Prostate gland (tissue), 2 donors: Measurements from ENCODE around the gene PRKAG2. TPM values are rescaled to one million over a fixed set of nuclear protein-coding genes. Genes with fewer than 3 reads are reported as not detected.
A peak's percentile ranks its signal among the peaks of the same experiment; 100 is the strongest.

Experiments used
- DNase-seq: peaks from one replicate; pipeline ENCODE4 v3.0.0-alpha.2; 2019; ENCODE audit warnings: low spot score
- H3K27ac ChIP-seq, 2 donors: fragments of 200-600 bp; sonication (generic); 2 replicates each; pipeline ENCODE4 v1.5.1; 2017 to 2019
- H3K27me3 ChIP-seq: fragments of 200-600 bp; sonication (generic); replicated peaks from 2 replicates; pipeline ENCODE4 v1.5.1; 2019; ENCODE audit not compliant: insufficient read depth
- H3K36me3 ChIP-seq, 2 donors: fragments of 200-600 bp; sonication (generic); 1 replicate in 1 of 2; 2 replicates in 1 of 2; pipeline versions ENCODE4 v1.5.1 to v1.8.1; 2017 to 2019
- H3K4me1 ChIP-seq: fragments of 200-600 bp; sonication (generic); replicated peaks from 2 replicates; pipeline ENCODE4 v1.5.1; 2019
- H3K4me3 ChIP-seq, 2 donors: fragments of 200-600 bp; sonication (generic); 2 replicates each; pipeline ENCODE4 v1.5.1; 2017 to 2019
- H3K9me3 ChIP-seq: fragments of 200-600 bp; sonication (generic); 2 replicates; pipeline ENCODE4 v1.5.1; 2017
- POLR2A ChIP-seq: fragments of 450-650 bp; IDR thresholded peaks from one replicate; pipeline ENCODE4 v1.6.1; 2016; ENCODE audit warnings: antibody characterized with exemption, mild to moderate bottlenecking
- POLR2AphosphoS5 ChIP-seq: sonication (generic); formaldehyde crosslinking; IDR thresholded peaks from one replicate; pipeline ENCODE4 v1.6.1; 2017; ENCODE audit warnings: antibody characterized with exemption
- WGBS: methylation state at CpG from one replicate; pipeline ENCODE4 v1.1.5; 2018; 5-methylcytosine and 5-hydroxymethylcytosine counted together
- intact Hi-C: fragments of 100-400 bp; cut with DNase I; formaldehyde crosslinking; loops from one replicate; pipeline ENCODE4 v1.14.2; 2022
- total RNA-seq, 2 donors: library from RNA; depleted of rRNA; stranded (reverse); fragments of >200 nt; gene quantifications; one replicate each; pipeline ENCODE4 v1.1.0, GENCODE V29; 2016
- TF ChIP-seq, protein P1 (sequence below), 4 experiments: fragments of 200-600 bp in 2 of 4; fragments of 450-650 bp in 2 of 4; sonication (generic) in 2 of 4; IDR thresholded peaks; 1 replicate in 3 of 4; 2 replicates in 1 of 4; pipeline ENCODE4 v1.5.1; 2016 to 2019; ENCODE audit warnings: antibody characterized with exemption in 4 of 4, mild to moderate bottlenecking in 2 of 4, moderate library complexity in 2 of 4

PRKAG2 gene
- total RNA-seq, 2 donors from 2014 or later, result 31.6 to 38.1 TPM

DNA sequence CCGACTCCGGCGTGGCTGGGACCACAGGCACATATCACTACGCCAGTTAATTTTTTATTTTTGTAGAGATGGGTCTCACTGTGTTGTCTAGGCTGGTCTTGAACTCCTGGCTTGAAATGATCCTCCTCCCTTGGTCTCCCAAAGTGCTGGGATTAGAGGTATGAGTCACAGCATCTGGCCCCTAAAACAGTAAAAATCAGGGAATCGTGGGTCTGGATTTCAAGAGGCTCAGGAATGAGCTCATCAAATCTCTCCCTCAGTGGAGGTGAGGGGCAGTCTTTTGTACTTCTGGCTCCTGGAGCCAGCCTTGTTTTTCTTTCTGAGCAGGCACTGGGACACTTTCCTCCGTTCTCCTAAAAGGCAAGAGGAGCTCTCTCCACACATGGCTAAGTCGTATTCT is 325.1 kb downstream of the PRKAG2 start:
- Histone ChIP-seq H3K27ac (peak overlapping the region; percentile 47 to 55), H3K4me1 (peaks cover 12% of the 10 kb centered on the region), H3K9me3 (no peaks in the 10 kb centered on the region), H3K36me3 (no peaks in the 10 kb centered on the region), H3K4me3 (no peak overlapping the region), H3K27me3 (no peaks in the 10 kb centered on the region)
- TF ChIP-seq POLR2AphosphoS5, result no peak
- TF ChIP-seq, protein P1, sequence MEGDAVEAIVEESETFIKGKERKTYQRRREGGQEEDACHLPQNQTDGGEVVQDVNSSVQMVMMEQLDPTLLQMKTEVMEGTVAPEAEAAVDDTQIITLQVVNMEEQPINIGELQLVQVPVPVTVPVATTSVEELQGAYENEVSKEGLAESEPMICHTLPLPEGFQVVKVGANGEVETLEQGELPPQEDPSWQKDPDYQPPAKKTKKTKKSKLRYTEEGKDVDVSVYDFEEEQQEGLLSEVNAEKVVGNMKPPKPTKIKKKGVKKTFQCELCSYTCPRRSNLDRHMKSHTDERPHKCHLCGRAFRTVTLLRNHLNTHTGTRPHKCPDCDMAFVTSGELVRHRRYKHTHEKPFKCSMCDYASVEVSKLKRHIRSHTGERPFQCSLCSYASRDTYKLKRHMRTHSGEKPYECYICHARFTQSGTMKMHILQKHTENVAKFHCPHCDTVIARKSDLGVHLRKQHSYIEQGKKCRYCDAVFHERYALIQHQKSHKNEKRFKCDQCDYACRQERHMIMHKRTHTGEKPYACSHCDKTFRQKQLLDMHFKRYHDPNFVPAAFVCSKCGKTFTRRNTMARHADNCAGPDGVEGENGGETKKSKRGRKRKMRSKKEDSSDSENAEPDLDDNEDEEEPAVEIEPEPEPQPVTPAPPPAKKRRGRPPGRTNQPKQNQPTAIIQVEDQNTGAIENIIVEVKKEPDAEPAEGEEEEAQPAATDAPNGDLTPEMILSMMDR (IDR thresholded peaks at IDR 0.05), result no peak
- no peak for TF ChIP-seq POLR2A
- intact Hi-C loops, result no loop called here
- DNase-seq, result no peak
- WGBS, result 71% methylated on average over 7 of the region's 7 CpGs

DNA sequence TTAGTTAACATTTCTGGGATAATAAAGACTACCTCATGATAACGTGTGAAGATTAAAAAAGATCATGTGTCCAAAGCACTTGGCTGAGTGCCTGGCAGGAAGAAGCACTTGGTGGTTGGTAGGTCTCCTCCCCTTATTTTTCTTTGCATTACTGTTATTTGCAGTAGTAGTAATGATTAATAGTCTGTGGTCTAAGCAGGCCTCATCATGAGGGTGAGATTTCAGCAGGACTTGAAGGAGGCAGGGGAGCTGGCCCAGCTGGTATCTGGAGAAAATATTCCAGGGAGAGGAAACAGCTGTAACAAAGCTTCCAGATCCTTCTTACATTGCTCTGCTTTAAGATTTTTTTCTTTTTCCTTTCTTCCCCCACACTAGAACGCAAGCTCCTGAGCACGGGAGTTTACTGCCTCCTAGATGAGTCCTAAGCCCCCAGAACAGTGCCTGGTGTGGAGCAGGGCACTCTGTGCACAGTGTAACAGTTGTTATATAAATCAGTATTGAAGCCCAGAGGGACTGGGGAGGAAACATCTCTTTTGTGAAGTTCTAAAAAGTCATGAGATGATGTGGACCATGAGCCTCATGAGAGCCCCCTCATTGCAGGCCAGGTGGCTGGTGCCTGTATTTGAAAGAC is 326.1 kb downstream of the PRKAG2 start:
- H3K4me3 ChIP-seq, result no peak overlapping the region
- peaks cover 12% of the 10 kb centered on the region for H3K4me1 ChIP-seq
- intact Hi-C loops, result no loop called here
- TF ChIP-seq POLR2AphosphoS5, result no peak
- TF ChIP-seq, protein P1 (IDR thresholded peaks at IDR 0.05), result no peak
- no peak for TF ChIP-seq POLR2A
- WGBS, result 28% methylated on average over 3 of the region's 3 CpGs
- no peaks in the 10 kb centered on the region for H3K27me3 ChIP-seq
- H3K36me3 ChIP-seq, result no peaks in the 10 kb centered on the region
- no peak overlapping the region for H3K27ac ChIP-seq
- no peaks in the 10 kb centered on the region for H3K9me3 ChIP-seq
- DNase-seq, result no peak

GRCh38 chr7:151549644-151550043 is 327.3 kb downstream of the PRKAG2 start:
- DNase-seq, result no peak
- Histone ChIP-seq H3K4me3 (no peak overlapping the region), H3K4me1 (peaks cover 12% of the 10 kb centered on the region), H3K36me3 (no peaks in the 10 kb centered on the region), H3K9me3 (no peaks in the 10 kb centered on the region), H3K27ac (no peak overlapping the region), H3K27me3 (no peaks in the 10 kb centered on the region)
- TF ChIP-seq POLR2AphosphoS5 (no peak), POLR2A (no peak)
- TF ChIP-seq, protein P1 (IDR thresholded peaks at IDR 0.05), result no peak
- WGBS, result 93% methylated on average over 6 of the region's 6 CpGs
- intact Hi-C loops, result no loop called here

DNA sequence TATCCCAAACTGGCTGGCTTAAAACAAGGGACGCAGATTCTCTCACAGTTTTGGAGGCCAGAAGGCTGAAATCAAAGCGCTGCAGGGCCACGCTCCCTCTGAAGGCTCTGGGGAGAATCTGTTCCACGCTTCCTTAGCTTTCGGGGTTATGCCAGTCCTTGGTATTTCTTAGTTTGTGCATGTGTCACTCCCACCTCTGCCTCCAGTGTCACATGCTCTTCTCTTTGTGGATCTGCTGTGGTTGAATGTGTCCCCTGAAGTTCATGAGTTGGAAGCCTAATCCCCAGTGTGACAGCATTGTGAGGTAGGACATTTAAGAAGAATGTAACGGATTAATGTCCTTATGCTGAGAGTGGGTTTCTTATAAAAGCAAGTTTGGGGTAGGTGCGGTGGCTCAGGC is 327.8 kb downstream of the PRKAG2 start:
- H3K4me1 ChIP-seq, result peaks cover 12% of the 10 kb centered on the region
- 95% methylated on average over 7 of the region's 7 CpGs for WGBS
- intact Hi-C loops, result no loop called here
- H3K27me3 ChIP-seq, result no peaks in the 10 kb centered on the region
- H3K4me3 ChIP-seq, result no peak overlapping the region
- no peaks in the 10 kb centered on the region for H3K36me3 ChIP-seq
- no peaks in the 10 kb centered on the region for H3K9me3 ChIP-seq
- H3K27ac ChIP-seq, result no peak overlapping the region
- DNase-seq, result no peak
- no peak for TF ChIP-seq POLR2A
- TF ChIP-seq, protein P1 (IDR thresholded peaks at IDR 0.05), result no peak
- no peak for TF ChIP-seq POLR2AphosphoS5

DNA sequence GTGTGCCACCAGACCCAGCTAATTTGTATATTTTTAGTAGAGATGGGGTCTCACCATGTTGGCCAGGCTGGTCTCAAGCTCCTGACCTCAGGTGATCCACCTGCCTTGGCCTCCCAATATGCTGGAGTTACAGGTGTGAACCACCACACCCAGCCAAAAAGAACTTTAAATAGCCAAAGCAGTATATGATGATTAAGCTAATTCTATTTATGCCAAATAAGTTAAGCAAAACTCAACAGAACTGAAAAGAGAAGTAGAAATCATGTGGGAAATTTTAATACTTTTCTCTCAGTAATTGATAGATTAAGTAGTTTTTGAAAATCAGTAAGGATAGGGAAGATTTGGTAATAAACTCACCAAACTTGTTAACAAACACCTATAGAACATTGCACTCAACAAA is 332.7 kb downstream of the PRKAG2 start:
- no peaks in the 10 kb centered on the region for H3K4me1 ChIP-seq
- no peak for DNase-seq
- H3K9me3 ChIP-seq, result no peaks in the 10 kb centered on the region
- H3K4me3 ChIP-seq, result no peak overlapping the region
- TF ChIP-seq, protein P1 (IDR thresholded peaks at IDR 0.05), result no peak
- TF ChIP-seq POLR2A (no peak), POLR2AphosphoS5 (no peak)
- no peaks in the 10 kb centered on the region for H3K36me3 ChIP-seq
- H3K27ac ChIP-seq, result no peak overlapping the region
- no peaks in the 10 kb centered on the region for H3K27me3 ChIP-seq
- intact Hi-C loops, result no loop called here
